Globus pallidus (tissue), 1 donor: Measurements from ENCODE around the gene CRTC2.

Experiments used
- DNase-seq: peaks from one replicate; pipeline ENCODE4 v3.0.0-alpha.2; 2015; ENCODE audit warnings: low spot score

Gene CRTC2

DNA sequence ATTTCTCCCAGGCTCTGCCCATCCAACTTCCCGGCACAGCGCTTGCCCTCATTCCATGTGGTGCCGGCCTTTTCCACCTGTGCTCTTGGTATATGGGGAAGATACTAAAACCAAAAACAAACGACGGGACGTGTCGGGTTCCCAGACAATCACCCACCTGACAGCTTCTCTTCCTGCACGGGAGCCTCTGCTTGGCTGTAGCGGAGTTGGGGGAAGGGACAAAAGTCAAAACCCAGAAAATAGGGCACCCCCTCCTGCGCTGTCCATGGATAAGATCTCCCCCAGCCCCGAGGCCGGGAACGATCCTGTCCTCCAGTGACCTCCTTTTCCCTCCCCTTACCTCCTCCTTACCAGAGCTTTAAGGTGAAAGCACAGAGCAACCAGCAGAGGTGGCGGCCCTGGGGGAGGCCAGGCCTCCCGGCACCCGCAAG, 18.4 kb upstream of the CRTC2 start:
- no peak for DNase-seq

DNA sequence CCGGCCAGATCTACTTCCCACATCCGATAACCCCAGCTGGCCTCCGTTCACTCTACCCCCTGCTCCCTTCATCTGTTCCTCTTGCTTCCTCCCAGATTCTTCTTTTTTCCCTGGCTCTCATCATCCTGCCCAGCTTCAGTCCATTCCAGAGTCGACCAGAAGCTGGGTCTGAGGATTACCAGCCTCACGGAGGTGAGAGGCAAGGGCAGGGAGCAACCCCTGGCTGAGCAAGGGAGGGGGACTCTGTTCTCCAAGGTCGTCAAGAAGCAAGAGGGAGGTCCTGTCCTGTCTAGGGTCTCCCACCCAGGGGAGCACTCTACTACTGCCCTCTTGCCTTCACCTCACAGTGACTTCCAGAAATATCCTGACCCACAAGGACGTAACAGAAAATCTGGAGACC, 15.1 kb upstream of the CRTC2 start:
- DNase-seq, result no peak

DNA sequence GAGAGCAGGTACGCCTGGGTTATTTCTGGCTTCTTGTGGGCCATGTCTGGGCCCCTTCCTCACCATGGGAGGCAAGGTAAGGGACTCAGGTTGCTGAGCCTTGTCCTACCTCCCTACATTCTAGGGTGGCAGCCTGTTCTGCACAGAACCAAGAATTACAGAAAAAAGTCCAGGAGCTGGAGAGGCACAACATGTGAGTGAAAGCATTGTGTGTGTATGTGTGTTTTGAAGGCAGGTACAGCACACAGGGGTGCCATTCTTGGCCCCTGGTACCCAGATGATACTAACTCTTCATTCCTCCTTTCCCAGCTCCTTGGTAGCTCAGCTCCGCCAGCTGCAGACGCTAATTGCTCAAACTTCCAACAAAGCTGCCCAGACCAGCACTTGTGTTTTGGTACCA, 14.7 kb upstream of the CRTC2 start:
- DNase-seq, result no peak

DNA sequence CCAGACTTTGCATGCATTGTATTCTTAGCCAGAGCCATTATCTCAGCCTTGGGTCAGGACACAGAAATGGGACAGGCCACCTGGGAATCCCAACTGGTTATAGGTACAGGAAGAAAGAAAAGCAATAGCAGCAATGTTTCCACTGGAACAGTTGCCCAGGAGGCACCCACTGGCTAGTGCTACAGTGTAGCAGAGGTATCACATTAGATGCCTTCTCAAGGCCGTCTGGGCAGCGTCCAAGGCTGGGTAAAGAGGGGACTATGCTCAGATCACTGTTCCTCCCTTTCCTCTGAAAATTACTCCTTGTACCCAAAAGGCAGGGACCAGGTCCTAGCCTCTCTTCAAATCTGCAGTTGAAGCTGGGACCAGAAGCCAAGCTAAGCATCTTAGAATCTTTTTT, 11.9 kb upstream of the CRTC2 start:
- DNase-seq, result no peak

DNA sequence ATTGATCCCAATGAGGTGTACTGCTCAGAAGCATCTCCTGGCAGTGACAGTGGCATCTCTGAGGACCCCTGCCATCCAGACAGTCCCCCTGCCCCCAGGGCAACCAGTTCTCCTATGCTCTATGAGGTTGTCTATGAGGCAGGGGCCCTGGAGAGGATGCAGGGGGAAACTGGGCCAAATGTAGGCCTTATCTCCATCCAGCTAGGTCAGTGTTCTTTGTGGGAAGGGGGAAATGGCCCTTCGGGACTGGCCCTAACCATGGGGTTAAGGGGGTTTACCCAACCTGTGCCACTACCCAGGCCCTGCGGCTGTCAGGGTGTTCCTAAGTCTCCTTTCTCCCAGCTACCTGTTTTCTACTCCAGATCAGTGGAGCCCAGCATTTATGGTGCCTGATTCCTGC, 10.6 kb upstream of the CRTC2 start:
- no peak for DNase-seq

DNA sequence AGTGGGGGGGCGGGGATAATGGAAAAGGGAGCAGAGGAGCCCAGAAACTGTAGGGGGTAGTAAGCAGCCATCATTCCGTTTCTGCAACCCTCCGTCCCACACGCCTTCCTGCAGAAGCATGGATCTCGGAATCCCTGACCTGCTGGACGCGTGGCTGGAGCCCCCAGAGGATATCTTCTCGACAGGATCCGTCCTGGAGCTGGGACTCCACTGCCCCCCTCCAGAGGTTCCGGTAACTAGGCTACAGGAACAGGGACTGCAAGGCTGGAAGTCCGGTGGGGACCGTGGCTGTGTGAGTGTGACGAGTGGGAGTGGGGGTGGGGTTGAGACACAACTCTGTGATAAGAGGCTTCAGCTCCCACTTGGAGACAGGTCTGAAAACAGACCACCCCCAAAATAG, 10.0 kb upstream of the CRTC2 start:
- no peak for DNase-seq

DNA sequence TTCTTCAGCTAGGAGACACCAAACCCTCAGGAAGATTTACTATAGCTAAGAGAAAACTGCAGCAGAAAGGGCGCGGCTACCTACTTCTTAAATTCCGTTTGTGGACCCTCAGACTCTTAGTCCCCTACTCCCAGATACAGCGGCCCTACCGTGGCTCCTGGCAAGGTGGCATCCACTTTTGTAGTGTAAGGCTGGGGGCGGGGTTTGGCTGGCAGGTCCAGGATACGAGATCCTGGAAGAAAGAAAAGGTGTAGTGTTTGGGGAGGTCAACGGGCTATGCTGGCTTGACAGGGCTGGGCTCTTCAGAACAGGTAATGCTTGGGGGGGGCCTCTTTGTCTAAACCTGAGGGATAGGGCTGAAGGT, 9.6 kb upstream of the CRTC2 start:
- no peak for DNase-seq

DNA sequence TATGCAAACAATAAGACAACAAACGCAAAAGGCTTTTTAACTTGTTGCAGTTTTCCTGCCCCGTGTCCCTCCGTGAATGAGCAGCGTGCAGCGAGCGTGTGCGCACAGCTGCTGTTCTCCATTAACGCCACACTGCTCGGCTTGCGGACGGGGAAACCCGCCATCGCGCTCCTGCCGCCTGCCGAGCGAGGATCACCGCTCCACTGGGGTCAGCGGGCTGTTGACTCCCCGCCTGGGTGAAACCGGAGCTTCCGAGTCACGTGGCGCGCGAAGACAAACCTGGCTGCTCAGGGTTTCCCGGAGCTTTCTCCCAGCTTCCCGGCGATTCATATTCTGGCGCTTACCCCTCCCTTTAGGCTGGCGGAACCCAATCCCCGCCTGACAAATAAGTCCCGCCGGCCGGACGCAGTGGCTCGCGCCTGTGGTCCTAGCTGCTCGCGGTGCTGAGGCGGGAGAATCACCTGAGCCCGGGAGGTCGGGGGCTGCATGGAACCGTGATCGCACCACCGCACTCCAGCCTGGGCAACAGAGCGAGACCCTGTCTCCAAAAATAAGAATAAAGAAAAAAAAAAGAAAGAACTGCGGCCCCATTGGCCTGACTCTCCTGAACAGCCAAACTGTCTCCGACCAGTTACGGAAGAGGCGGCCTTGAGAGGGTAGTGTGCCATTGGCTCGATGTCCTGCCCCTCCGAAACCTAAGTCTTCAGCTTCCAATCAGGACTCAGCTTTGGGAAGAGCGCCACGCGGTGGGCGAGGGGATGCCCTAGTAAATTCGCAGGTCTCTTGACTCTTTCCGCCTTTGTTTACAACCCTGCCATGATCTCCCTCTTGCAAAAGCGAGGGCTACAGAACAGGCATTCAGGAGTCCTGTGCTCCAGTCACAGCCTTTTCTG, 8.9 kb upstream of the CRTC2 start, which contains the start of gene CREB3L4:
CREB3L4 (plus strand) TSS at position 796 of the 893 bp plus-strand sequence. CDS start 624 bp downstream, outside the sequence.
- DNase-seq, result peak; percentile 98

DNA sequence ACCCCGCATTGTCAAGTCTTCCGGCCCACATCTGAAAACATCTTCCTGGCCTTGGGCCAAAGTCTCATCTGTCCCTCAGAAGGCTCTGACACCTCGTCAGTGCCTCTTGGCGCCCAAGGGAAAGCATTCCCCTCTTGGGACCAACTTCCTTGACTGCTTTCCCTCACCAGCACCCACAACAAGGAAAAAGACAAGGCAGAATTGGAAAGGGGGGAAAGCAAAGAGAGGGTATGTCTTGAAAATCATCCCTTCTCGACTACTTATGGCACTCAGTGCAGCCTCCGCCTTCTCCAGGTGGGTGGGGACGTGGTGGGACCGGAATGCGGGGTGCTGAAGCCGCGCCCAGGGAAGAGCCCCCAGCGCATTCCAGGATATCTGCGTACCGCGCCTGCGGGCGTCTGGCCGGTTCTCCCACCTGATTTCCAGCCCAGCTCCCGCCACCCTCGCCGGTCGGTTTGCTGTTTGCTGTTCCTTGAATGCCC, 5.5 kb upstream of the CRTC2 start:
- no peak for DNase-seq

DNA sequence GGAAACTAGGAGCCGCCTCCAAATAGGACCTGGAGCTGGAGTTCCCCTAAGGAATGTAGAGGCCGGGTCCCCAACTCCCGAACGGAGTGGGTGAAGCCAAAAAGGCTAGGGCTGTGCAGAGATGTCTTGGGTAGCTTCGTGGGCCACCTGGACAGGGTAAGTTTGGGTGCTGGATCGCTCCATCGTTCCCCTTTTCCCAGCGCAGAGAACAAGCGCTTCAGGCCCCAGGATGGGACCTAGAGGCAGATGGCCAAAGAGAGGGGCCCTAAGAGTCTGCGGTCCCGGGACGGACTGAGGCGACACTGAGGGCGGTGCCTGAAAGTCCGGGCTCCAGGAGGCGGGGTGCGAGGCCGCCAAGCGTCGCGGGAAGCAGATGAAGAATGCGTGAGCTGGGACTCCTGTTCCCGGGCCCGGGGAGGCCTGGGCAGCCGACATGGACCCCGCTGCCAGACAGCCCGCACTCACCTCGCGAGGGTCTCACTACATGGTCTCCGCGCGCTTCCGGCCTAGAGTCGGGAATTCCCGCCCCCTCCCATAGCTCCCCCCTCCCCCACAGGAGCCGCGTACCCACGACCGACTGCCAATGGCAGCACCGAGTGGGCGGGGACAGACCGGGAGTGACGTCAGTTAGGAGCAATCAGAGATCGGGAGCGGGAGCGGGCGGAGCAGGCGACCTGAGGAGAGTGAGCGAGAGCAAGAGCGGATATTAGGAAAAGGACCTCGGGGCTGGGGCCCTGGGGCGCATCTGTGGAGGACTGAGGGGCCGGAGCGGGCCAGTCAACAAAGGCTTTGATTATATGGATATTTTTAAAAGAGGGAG, 4.8 kb upstream of the CRTC2 start, which contains the start of gene SLC39A1:
SLC39A1 (minus strand) TSS at position 508 of the 820 bp plus-strand sequence. CDS start 822 bp downstream, outside the sequence.
- peak; percentile 99 for DNase-seq

DNA sequence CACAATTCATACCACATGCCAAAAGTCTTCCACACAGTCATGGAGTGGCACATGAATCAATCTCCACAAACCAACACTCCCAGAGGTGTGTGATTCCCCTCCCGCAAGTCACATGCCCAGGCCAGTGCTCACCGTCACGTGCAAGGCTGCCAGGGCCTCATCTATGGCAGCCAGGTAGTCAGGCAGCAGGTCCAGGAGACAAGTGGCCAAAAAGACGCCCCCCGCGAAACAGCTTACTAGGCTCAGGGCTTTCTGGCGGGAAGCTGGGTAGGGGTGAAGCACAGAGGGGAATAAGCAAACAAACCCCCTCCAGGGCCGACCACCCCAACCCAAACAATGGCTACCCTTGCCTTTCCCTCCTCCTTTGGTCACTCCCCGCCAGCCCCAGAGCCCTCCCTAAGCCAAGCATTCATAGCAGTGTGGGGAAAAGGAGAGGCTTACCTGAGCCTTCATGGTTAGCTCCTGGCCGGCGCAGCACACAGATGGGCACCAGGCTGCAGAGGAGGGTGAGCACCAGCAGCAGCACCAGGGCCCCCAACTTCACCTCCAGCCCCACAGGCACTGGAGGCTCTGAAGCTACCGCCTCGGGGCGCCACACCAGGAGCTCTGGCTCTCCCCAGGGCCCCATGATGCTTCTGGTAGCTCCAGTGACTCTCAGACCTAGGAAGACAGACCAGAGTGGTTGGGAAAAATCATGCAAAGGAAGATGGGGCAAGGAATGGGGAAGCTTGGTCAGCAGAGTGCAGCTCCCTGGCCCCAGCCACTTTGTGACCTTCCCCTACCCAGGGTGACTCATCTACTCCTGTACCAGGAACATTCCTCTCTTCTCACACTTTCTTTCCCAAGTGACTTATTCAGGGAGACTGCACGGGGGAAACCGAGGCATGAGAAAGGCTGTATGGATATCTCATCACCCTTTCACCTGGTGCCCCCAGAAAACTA, 3.9 kb upstream of the CRTC2 start:
- DNase-seq, result no peak

DNA sequence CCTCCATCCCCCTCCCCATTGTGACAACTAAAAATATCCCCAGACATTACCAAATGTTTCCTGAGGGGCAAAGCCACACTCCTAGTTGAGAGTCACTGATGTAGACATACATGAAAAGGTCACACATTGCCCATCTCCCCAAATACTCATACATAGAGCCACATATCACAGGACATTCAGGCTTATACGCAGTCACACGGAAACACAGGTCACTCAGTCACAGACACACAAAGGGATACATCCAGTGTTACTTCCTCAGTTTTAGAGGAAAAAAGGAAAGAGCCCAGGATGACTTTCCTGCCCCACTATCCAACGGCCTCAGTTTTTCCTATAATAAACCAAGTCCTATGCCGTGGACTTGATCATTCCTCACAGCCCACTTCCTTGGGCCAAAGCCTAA, 3.0 kb upstream of the CRTC2 start:
- DNase-seq, result no peak

DNA sequence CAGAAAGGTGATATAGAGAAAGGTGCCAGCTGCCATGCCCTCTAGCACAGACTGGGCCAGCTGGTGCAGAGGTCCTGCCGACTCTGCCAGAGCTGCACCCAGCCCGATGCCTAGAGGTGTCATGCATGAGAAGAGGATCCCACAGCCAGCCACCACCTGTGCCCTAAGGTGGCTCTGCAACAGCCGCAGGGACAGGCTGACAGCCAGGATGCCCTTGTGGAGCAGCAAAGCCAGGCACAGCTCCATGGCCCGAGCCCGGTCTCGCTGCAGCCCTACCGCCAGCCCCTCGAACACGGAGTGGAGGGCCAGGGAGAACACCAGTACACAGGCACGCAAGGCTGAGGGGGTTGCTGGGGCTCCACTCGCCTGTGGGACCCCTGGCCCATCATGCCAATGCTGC, 1.8 kb upstream of the CRTC2 start:
- no peak for DNase-seq

DNA sequence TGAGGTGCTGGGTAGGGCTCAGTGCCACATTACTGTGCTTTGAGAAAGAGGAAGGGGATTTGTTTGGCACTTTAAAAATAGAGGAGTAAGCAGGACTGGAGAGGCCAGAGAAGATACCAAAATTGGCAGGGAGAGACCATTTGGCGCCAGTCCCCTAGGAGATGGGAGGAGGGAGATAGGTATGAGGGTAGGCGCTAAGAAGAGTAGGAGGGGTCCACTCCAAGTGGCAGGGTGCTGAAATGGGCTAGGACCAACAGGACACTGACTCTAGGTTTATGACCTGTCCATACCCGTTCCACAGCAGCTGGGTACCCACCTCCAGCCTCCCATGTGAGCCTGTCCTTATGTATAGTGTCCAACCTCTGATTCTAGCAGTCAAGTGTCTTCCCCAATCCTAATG, 1.0 kb upstream of the CRTC2 start:
- DNase-seq, result no peak

DNA sequence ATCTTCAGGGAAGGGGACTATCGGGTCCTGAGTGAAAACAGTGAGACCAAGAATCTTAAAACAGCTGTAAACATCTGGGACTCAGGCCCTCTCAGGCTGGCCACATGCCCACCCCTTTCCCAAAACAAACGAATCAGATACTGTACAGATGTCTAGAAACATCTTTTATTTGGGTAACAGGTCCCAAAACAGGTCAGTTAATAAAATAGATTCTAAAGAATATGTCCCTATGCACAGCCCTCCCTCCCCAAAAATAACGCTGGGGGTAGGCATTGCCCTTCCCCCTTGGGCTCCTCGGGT, 499 bp upstream of the CRTC2 start:
- DNase-seq, result no peak

DNA sequence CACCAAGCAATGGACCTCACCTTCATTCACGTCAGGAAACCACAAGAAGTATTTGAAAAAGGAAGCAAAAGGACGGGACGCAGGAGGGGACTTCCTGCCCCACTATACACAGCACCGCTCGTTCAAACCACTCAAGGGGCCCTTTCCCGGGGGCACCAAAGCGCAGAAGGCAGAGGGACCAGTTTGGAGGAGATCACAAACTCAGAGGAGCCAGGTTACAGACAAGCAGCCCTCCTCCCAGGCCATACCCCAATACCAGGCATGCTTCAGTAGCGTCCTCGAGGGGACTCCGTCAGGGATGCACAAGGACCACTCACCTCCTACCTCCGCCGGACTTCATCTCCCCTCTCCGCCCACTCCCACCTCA, 685 bp downstream of the CRTC2 start:
- no peak for DNase-seq

DNA sequence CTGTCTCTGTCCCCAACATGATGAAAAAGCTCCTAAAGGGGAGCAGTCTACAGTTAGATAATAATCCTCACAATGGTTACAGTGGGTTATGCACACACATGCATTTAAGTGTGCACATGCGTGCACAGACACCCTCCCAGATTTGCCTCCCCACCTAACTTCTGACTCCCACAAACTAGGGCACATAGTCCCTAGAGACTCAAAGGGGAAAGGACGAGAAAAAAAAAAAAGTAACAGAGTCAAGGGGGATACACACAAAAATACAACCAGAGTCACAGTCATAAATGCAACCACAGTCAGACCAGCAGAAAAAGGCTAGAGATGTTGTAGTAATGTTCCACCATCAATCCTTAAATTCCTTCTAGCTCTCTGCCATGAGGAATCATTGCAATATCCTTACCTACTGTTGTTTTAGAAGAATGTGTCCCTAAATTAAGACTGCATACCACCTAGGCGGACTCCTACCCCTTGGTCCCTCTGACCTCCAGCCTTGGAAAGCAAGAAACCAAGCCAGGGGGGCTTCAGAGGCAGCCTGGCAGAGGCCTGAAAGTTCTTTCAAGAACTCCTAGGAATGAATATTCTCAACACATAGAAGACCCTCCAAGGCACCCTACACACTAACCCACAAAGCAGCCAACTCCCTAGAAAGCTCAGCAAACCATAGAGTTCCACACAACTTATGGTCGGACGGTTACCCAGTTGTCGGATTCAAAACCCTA, 1.3 kb downstream of the CRTC2 start:
- DNase-seq, result no peak

DNA sequence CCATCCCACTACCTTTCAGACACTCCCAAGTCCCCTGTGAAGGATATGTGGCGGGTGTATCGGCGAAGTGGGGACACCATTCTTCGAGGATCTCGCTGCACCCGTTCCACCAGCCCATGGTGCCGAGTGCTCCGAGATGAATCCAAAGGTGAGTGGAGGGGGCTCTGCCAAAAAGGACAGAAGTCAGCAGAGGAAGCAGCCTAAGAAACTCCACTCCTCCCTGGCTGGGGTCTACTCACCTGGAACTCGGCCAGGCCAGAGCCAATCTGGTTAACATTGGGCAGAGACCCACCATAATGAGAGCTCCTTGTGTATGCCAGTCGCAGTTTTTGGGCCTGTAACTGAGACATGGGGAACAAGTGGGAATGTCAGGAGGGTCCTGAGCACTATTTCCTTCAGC, 3.6 kb downstream of the CRTC2 start:
- no peak for DNase-seq

DNA sequence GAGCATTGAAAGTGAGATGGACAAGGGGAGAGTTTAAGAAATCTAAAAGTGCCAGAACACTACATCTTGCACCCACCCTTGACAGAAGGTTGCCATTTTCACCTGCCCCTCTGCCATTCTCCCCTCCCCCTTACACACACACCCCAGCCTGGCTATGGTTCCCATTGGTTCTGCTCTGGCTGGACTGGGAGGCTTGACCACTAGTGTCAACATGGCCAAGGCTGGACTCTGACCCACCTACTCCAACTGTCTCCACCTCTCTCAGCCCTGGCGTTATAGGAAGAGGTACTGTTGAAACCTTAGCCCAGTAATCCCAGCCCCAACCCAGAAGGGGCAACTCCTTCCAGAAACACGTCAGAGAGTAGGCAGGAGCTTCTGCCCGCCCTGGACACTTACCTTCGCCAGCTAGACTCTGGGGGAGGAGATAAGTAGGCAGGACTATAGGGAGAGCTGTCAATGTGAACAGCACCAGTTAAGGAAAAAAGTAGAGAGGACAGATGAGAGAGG, 4.5 kb downstream of the CRTC2 start:
- no peak for DNase-seq

DNA sequence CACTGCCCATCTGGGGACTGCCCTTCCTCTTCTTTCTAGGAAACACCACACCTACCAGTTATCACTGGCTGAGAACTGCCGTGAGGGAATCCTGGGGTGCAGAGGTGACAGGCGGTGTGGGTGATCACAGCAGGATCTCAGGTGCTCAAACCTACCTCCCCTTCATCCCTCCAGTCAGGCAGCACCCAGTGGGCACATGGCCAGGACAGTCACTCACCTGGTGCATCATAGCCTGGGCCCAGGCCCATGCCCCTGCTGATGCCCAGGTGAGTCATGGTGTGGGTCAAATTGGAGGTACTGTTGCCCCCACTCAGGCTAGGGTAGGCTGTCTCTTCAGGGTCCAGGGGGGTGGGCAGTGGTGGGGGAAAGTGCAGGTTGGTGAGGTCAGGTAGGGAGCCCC, 6.6 kb downstream of the CRTC2 start:
- no peak for DNase-seq

DNA sequence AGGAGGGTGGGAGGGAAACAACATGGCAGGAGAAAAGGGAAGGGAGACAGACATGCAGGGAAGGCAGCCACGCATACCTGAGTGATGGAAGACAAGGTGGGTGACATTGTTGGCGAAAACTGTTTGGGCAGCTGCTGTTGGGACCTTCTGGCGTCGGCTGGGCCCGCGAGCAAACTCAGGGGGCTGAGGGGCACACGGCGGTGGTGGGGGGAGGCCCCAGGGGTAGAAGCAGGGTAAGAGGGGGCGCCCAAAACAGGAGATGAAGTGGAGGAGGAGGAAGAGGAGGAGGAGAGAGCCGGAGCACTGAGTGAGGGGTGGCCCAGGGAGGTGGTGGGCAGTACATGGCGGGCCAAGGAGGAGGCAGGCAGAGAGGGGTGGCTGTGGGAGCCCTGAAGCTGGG, 7.2 kb downstream of the CRTC2 start:
- no peak for DNase-seq
